OCI-M2 (cell line): Measurements from ENCODE around the gene PLCG2.
"Not testable (repeated sequence)": the region's sequence is repeated elsewhere in the genome, so short reads cannot be mapped to it uniquely, and the experiment has no call there.

ENCODE experiments used
- DNase-seq: peaks from one replicate; lab custom pipeline; 2025; ENCODE audit not compliant: unreplicated experiment; lab: John Stamatoyannopoulos, UW

Gene PLCG2

GRCh38 chr16:81778861-81779535, at the start of gene PLCG2:
Gene PLCG2, plus strand, starts transcription at chr16:81779291. Its CDS starts 6,699 bp downstream, at chr16:81785990.
- no peak for DNase-seq

GRCh38 chr16:81729451-81729850, 49.6 kb upstream of the PLCG2 start:
- DNase-seq, result no peak

DNA sequence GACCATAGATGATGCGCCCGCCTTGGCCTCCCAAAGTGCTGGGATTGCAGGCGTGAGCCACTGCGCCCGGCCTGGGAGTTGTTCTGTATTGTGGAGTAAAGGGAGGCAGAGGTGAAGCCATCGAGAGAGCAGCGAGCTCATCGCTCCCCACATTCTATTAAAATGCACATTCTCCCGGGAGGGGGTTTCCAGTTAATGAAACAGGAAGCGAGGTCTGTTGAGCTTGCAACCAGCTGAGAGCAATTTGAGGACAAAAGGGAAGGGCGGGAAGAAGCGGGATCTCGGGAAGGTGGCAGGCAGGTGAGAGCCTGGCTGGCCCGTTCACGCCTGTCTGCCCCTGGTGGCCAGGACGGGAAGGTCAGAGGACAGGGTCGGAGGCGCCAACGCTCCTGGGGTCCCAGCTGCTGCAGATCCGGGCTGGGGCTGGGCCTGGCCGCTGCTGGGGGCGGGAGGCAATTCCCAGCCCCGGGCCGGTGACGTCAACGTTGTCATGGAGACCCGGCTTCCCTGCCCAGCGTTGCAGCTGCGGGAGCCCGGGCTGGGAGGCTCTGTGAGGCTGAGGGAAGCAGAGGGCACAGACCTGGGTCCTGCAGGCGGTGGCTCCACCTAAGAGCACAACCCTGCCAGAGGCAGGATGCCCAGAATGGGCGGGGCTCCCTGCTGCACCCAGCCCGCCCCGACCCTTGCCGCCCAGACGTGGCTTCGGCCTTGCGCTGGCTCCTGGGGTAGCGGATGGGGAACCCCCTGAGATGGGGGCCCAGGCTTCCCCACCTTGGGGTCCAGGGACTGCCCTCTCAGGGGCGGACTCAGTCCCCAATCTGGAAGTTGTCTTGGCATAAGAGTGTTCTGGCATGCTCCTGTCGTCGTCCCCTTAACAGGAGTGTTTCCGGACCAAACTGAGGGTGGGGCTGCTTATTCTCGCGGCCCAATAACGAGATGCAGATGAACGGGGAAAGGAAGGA, 48.7 kb upstream of the PLCG2 start:
- DNase-seq, result no peak

DNA sequence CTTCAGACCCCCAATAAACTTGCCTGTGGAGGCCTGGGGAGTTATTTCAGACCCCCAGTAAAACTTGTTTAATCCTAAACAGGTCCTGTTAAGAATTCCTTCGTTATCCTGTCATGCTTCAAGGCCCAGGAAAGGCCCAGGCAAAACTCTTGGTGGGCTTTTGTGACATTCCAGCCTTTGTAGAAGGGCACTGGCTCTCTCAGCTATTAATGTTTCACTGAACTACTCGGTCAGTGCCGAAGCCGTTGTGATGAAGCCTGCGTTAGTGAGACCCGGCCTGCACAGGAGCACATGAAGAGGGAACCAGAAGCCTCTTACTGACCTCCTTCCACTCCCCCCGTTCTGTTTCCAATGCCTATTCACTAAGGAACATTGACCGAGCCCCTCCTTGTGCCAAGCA, 47.4 kb upstream of the PLCG2 start:
- no peak for DNase-seq

DNA sequence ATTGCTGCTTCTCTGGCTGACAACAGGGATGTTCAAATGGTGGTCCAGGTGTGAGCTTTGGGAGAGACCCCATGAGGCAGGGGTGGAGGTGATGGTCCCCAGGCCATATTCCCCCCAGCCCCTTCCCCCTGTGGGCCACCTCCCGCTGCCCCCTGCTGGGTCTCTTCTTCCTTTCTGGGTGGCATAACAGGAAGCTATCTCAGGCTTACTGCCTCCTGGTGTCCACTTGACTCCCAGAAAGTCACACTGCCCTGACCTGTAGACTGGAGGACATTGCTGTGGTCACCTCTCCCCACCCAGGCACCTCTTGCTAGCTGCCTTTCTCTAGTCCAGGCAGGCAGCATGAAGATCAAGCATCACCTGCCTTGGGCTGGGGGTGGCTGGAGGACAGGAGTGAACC, 46.4 kb upstream of the PLCG2 start:
- DNase-seq, result no peak

GRCh38 chr16:81733295-81733694, 45.8 kb upstream of the PLCG2 start:
- no peak for DNase-seq

DNA sequence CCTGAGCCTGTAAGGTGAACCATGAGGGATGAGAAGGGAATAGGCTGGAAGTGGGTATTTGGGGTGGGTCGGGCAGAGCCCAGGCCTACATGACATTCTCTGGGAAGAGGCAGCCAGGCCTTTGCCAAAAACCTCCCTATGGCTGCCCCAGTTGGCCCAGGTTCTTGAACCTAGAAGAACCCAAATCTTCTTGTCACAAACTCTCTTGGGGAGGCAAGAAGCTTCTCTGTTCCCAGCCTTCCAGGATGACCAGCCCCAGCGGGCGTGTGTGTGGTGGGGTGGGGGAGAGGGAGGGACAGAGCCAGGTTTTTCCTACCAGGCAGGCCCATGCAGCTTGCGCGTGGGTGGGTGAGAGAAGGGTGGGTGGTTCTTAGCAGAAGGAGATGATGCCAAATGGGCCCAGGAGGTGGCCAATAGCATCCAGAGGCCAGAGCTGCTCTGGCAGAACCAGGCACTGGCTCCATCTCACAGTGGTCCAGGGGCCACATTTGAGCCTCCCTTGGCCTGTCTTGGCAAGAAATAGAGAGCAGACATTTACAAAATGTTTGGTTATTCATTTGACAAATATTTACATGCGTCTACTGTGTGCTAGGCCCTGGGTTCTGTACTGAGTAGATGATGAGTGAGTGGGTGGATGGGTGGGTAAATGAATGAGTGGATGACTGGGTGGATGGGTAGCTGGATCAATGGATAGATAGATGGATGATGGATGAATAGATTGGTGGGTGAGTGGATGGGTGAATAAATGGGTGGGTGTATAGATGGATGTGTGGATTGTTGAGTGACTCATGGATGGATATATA, 44.3 kb upstream of the PLCG2 start:
- no peak for DNase-seq

DNA sequence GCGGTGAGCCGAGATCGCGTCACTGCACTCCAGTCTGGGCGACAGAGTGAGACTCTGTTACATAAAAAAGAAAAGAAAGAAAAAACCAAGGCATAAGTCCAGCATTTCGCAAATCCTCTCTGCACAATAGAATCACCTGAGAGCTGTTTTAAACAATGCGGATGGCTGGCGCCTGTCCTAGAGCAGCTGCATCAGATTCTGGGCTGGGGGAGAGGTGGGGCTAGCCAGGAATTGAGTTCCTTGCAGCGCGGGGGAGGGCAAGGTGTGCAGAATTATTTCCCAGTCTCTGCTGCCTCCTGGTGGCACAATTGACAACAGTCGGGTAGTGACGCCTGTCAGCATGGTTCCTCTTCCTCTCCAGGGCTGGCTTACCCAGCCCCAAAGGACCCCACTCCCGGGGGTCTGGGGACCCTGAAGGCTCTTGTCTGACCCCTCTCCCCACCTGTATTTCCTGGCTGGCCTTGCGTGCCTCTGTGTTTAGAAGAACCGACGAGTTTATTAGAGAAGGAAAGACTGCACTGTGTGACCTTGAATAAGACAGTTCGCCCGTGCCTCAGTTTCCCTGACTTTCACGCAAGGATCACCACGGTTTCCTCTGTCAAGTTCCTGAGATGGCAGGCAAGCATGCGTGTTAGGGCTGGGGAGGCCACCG, 41.1 kb upstream of the PLCG2 start:
- DNase-seq, result peak; percentile 45

DNA sequence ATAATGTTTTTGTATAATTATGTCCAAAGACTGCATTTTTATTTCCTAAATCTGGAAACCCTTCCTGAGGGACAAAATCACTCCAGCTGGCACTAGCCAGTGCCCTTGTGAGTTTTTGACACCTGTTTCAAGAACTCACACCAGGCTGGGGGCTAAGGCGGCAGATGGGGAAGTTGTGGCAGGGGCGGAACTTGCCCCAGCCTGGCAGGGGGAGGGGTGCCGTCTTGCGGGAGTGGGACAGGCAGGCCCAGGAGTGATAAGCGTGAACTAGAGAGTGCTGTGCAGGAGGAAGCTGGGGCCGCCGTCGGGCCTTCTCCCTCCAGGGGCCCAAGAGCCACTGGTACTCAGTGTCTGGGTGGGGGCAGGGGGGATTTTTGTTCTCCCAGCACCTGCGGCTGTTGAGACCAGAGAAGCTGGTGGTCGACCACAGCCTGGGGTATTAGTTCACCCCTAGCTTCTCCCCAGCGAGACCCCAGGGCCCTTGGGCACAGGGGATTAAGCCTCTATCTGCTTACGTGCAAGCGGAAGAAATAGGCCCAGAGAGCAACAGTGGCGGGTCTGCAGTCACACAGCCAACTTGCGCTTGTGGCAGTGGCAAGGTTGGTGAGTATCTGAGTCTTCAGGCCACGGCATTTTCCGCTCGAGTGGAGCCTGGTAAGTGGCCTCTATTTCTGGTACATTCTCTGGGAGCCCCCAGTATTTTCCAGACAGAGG, 40.2 kb upstream of the PLCG2 start:
- no peak for DNase-seq

GRCh38 chr16:81739503-81739902, 39.6 kb upstream of the PLCG2 start:
- no peak for DNase-seq

- no peak for DNase-seq
Measured at GRCh38 chr16:81740169-81740568, 38.9 kb upstream of the PLCG2 start.

DNA sequence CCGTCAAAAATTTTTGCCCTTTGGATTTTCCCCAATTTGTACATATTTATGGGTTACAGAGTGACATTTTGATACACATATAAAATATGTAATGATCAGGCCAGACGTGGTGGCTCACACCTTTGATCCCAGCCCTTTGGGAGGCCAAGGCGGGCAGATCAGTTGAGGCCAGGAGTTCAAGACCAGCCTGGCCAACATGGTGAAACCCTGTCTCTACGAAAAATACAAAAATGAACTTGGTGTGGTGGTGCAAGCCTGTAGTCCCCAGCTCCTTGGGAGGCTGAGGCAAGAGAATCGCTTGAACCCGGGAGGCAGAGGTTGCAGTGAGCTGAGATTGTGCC, 37.7 kb upstream of the PLCG2 start:
- not testable (repeated sequence) for DNase-seq

GRCh38 chr16:81744385-81744784, 34.7 kb upstream of the PLCG2 start:
- DNase-seq, result no peak

GRCh38 chr16:81744911-81745310, 34.2 kb upstream of the PLCG2 start:
- no peak for DNase-seq

DNA sequence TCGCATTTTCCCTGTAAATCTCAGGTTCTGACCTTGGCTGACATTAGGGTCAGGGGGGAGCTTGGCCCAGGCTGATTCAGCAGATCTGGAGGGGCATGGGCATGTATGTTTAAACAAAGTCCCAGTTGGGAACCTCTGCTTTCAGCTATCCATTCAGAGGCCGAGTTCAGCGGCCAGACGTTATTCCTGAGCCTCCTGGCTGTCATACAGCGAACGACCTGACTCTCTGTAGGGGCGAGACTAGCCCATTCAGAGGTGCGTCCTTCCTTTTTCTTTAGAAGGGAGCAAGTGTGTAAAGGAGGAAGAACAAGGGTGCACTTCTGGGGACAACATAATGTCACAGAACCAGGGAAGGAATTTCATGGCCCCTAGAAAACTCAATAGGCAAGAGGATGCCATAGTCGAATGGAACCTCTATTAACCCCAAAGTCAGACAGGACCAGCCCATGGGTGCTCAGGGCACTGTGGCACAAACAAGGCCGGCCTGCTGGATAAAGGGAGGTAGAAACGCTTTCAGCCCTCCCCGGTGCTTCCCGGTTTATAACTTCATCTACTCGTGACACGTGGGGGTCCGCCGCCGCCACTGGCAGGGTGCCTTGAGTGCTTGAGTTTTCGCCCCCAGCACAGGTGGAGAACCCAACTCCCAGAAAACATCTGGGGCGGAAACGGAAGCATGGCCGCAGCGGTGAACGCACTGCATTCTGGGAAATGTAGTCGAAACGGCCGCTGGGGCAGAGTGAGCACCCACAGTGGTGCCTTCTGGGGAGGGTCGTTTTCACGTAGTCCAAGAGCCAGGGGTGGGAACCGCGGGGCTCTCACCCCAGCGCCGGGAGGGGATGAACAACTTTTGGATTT, 33.2 kb upstream of the PLCG2 start:
- DNase-seq, result no peak

- DNase-seq, result no peak
Measured at GRCh38 chr16:81746566-81746965, 32.5 kb upstream of the PLCG2 start.

GRCh38 chr16:81748476-81749198, 30.5 kb upstream of the PLCG2 start:
- DNase-seq, result no peak

GRCh38 chr16:81752225-81752875, 26.7 kb upstream of the PLCG2 start:
- DNase-seq, result peak; percentile 21
